Omental fat pad (tissue), 4 donors: ENCODE results near the gene TEN1. TPM values are rescaled to one million over a fixed set of nuclear protein-coding genes. Genes with fewer than 3 reads are reported as not detected.
"Not testable (repeated sequence)": the region's sequence is repeated elsewhere in the genome, so short reads cannot be mapped to it uniquely, and the experiment has no call there.

ENCODE experiments used
- ATAC-seq: fragments of 150-250 bp; one replicate; pipeline ENCODE4 v1.9.1; 2016; ENCODE audit warnings: mild to moderate bottlenecking, moderate library complexity; ENCODE audit not compliant: low FRiP score
- DNase-seq: peaks from one replicate; pipeline ENCODE4 v3.0.0-alpha.2; 2019; ENCODE audit warnings: low spot score
- CTCF ChIP-seq, 3 donors: fragments of 450-650 bp; IDR thresholded peaks; one replicate each; pipeline ENCODE4 v1.5.1; 2016 to 2017; ENCODE audit warnings: antibody characterized with exemption in 3 of 3, mild to moderate bottlenecking in 3 of 3, moderate library complexity in 2 of 3
- total RNA-seq, 4 donors: library from RNA; depleted of rRNA; stranded (reverse); fragments of >200 nt; gene quantifications; one replicate each; pipeline ENCODE4 v1.1.0, GENCODE V29; 2016

The TEN1 gene
- total RNA-seq, 4 donors from 2014 or later: 17.5 to 28.6 (median 19.9) TPM

- DNase-seq (no peak), ATAC-seq (peak; percentile 32)
- TF ChIP-seq CTCF (IDR thresholded peaks at IDR 0.05): no peak
Measured at GRCh38 chr17:76036497-76037261, 57.6 kb downstream of the TEN1 start.

GRCh38 chr17:76038050-76038449 lies 59.0 kb downstream of the TEN1 start:
- no peak for TF ChIP-seq CTCF (IDR thresholded peaks at IDR 0.05)
- DNase-seq (no peak), ATAC-seq (no peak)

DNA sequence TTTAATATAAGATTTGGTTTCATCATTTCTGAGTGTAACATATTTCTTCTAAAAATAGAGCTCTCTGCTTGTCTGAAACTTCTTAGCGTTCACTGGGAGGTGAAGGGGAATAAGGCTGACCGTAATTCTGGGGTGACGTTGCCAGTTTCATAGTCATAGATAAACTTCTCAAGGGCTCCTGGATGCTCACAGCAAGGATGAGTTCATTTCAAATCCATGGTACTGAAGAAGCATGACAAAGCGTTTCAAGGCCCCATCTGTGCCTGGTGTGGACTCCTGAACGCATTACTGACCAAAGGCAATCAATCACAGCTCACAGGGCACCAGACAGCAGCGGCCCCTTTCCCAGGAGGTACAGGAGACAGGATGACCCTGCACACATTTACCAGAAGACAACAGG lies 60.1 kb downstream of the TEN1 start:
- DNase-seq (no peak), ATAC-seq (no peak)
- no peak for TF ChIP-seq CTCF (IDR thresholded peaks at IDR 0.05)

GRCh38 chr17:76040376-76040775 lies 61.3 kb downstream of the TEN1 start:
- DNase-seq (no peak), ATAC-seq (no peak)
- TF ChIP-seq CTCF (IDR thresholded peaks at IDR 0.05): no peak

GRCh38 chr17:76042868-76043267 lies 63.8 kb downstream of the TEN1 start:
- ATAC-seq, DNase-seq: not testable (repeated sequence)

DNA sequence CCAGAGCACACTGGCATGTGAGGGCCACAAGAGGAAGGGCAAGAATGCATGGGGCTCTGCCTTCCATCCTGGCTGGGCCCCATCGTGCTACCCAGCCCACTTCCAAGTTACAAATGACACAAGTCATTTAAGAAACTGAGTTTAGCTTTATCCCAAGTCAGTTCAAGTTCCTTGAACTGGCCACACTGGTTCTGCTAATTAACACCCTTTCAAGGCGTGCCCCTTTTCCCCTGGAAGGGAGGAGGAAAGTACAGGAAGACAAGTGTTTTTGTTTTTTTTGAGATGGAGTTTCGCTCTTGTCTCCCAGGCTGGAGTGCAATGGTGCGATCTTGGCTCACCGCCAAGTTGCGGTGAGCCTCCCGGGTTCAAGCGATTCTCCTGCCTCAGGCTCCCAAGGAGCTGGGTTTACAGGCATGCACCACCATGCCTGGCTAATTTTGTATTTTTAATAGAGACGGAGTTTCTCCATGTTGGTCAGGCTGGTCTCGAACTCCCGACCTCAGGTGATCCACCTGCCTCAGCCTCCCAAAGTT lies 65.5 kb downstream of the TEN1 start:
- ATAC-seq, DNase-seq: not testable (repeated sequence)

DNA sequence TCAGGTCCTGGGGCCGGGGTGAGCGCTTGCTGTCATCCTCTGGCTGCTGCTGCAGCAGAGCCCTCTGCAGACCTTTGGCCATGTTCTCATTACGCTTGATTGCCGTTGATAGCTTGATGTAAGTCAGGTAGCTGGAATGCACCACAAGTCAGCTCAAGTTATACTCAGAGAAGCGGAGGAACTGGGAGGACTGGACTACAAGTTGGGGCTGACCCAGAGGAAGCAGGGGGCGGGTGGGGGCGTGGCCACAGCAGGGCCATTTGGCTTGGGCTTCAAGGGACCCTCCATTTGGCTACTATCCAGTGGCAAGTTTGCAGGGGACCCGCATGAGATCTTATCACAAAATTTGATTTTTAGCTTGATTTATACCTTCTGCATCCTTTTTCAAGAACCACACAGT lies 67.0 kb downstream of the TEN1 start:
- no peak for TF ChIP-seq CTCF (IDR thresholded peaks at IDR 0.05)
- DNase-seq: no peak
- ATAC-seq: no peak

- no peak for TF ChIP-seq CTCF (IDR thresholded peaks at IDR 0.05)
- no peak for DNase-seq
- ATAC-seq: no peak
Measured at GRCh38 chr17:76048025-76048605, 69.1 kb downstream of the TEN1 start.
